Stimulated activated CD4-positive, alpha-beta T cell treated with anti-CD3 and anti-CD28 coated beads, Interleukin-4, amount 100 ng/mL, for 4 hours (primary cell): ENCODE data around the gene COL20A1.

Experiments used
- DNase-seq, 2 experiments: peaks; one replicate each; pipeline ENCODE4 v3.0.0-alpha.2; 2020

Gene COL20A1

DNA sequence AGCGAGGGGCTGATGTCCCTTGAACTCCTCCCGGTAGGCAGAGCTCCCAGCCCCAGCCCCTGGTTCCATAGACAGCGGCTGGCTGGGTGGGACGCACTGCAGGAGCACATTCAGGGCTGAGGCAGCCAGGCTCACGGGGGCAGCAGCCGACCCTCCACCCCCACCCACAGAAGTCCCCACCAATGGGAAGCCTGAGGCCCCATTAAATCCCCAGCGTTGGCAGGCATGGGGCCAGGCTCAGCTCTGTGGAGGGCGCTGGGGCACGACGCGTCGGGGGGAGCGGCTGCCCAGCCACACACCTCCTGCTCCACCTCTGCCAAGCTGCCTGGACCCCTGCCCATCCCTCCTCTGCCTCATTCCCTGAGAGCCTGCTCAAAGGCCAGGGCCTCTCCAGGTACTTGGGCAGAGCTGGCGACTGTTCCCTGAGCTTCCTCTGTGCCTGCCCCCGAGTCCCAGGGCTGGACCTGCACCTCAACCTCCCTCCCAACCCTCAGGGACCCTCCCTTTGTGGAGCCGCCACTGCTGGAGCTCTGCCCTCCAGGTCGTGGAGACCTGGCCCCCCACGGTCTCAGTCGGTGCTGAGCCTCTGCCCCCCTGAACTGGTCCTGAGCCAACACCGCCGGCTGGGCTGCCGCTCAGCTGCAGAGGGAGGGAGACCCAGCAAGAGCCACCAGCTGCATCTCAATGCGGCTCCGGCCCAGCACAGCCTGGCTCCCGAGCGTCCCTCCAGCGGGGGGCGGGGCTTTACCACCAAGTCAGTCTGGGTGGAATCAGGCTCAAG lies 59.0 kb downstream of the COL20A1 start:
- DNase-seq = no peak

DNA sequence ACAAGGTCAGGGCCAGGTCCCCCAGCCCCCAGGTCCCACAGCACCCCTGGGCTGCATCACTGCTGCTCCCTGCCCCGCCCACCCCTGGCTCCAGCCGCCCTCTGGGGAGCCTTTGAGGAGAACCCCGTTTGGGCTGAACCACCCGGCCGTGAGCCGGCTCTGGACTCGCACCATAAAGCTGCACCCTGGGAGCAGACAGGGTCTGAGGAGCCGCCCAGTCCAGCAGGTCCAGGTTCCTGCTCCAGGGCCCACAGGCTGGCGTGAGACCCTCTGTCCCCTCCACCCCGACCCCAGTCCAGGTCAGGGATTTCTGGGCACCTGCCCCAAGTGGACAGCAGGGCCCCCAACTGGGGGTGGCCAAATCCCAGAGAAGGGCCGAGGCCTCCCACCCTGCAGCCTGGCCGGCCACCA lies 59.8 kb downstream of the COL20A1 start:
- no peak for DNase-seq

DNA sequence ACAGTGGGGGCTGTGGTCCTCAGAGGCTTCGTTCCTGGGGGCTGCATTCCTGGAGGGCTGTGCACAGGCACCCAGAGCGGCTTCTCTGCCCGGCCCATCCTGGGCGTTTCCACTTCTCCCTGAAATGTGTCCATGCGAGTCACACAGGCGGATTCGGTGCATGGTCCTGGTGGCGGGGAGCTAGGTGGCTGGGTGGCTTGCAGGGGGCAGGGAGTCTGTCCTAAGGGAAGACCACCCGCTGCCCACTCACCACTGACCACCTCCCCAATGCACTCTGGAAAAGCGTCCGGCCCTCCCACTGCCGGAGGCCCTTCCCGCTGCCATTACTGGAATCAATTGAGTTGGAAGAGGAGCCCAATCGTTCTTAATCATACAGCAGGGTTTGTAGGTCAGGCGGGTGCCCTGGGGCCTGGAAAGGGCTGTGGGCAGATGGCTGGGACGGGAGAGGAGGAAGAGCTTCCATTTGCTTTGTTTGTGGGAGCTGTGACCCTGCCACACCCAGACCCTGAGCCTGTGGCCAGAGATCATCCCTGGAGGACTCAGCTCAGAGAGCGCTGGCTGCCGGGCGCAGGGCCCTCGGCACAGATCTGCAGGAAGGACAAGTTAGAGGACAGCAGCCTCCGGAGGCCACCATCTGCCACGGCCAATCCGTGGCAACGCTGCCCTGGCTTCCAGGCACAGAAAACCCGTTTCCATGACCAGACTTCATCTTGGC lies 61.8 kb downstream of the COL20A1 start:
- DNase-seq = no peak

DNA sequence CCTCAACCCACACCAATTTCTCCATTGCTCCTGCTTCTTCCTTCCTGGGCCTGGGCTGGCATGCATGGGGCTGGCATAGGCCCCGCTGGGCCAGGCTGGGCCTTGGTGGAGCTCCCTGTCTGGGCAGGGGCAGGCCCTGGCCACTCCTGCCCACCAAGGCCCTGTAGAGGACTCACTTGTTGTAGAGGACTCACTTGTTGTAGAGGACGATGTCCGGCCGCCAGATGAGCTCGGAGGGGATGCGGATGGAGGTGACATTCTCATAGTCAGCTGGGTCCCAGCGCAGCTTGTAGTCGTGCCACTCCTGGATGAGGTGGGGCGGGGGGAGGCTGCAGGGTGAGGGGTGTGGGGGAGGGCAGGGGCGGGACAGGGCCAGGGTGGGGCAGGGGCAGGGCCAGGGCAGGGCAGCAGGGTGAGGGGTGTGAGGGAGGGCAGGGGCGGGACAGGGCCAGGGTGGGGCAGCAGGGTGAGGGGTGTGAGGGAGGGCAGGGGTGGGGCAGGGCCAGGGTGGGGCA lies 62.9 kb downstream of the COL20A1 start:
- DNase-seq = no peak

DNA sequence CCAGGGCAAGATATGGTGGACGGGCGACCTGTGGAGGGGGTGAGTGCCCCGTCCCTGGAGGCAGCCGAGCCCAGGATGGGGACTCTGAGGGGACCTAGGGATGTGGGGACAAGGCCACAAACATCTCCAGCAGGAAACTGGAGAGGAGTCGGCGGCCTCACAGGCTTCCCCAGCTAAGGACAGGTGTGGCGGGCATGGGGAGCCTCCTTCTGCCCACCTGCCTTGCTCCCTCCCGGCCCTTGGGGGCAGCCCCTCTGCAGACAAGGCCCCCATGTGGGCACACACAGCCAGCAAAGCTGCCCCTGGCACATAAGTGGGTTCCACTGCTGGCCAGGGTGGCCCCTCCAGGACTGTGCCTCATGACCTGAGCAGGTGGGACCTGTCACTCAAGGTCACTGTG lies 63.5 kb downstream of the COL20A1 start:
- DNase-seq = no peak

DNA sequence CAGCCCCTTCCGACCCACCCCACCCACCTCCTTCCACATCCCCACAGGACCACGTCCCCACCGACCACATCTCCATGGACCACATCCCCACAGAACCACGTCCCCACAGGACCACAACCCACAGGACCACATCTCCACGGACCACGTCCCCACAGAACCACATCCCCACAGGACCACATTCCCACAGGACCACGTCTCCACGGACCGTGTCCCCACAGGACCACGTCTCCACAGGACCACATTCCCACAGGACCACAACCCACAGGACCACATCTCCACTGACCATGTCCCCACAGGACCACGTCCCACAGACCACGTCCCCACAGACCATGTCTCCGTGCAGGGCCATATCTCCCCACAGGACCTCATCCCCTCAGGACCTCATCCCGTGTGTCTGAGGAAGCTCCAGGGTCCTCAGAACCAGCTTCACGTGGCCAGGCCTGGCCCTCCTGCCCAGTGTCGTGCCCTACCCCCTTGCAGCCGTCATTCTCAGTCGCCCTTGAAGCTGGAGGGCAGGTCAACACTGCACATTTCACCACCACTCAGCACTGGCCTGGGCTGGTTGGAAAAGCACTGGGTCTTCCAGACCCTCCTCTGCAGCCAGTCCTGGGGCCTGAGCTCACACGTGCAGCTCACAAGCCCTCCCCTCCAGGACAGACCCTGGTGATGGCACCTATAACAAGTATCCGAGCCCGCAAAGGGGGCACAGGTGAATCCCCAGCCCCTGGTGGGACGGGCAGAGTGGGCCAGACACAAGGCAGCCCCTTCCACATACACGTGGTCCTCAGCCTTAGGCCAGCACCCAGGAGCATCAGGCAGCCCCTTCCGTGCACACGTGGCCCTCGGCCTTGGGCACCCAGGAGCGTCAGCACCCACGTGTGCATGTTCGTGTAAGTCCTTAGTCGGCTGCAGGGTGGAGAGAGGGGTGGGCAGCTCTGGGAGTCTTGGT lies 64.2 kb downstream of the COL20A1 start:
- no peak for DNase-seq

DNA sequence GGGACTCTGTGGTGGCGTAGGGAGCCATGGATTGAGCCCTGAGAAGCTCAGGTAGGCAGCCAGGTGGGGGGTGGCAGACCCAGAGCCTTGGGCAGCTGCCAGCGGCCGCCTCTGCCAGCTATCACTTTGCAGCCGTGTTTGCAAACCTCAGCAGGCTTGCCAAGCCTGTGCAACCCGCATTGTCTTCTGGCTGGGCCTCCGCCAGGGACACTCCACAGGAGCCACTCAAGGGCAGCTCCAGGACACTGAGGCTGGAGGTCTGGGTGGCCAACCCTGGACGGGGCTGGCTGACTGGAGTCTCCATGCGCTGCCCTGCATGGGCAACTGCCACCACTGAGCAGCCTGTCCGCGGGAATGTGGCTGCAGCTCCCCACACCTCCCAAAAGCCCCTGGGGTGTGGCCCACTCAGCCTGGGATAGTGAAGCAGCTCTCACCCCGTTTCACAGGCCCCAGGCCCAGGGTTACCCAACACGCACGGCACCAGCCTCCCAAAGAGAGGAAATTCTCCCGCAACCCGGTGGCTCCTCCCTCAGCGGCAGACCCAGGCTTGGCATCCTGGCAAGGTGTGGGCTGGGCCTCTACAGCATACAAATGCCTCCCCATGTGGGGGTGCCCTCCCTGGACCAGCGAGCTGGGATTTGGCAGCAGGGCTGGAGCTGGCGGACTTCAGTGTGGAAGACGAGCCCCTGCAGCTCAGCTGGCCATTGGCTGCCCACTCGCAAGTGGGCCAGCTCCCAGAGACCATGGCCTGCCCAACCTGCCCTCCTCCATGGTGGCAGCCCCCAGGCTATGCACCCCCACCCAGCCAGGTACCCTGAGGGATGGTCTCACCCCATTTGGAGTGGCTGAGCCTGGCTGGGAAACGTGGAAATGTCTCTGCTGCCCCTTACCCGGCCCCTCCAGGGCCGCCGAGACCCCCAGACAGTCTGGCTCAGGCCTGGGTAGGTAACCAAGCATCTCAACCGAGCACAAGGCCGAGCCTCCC lies 65.2 kb downstream of the COL20A1 start:
- no peak for DNase-seq

DNA sequence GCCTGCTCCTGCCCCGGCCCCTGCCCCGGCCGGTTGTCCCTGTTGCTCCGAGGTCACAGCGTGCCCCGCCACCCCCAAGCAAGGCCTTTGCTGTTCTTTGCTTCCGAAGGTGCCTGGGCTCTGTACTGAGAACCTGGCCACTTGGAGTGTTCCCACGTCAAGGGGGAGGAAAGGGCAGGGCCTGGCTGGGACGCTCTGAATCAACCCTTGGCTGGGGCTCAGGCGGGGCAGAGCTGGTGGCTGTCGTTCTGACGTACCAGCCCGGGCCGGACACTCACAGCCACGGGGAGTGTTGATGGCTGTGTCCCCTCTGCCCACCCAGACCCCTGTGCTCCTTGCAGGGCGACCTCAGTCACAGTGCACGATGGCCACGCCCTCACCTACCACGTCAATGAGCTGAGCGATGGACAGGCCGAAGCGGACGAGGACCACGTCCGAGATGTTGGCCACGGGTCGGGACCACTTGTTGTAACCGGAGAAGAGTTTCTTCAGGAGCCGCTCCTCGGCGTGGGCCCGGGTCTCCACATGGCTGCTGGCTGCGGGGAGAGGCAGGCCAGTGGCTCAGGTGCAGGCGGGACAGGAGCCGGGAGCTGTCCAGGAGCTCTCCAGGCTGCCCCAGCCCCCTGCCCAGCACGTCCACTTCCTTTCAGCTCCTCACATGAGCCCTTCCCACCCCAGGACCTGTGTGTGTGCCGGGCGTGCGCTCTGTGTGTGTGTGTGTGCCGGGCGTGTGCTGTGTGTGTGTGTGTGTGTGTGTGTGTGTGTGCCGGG lies 66.4 kb downstream of the COL20A1 start:
- no peak for DNase-seq

DNA sequence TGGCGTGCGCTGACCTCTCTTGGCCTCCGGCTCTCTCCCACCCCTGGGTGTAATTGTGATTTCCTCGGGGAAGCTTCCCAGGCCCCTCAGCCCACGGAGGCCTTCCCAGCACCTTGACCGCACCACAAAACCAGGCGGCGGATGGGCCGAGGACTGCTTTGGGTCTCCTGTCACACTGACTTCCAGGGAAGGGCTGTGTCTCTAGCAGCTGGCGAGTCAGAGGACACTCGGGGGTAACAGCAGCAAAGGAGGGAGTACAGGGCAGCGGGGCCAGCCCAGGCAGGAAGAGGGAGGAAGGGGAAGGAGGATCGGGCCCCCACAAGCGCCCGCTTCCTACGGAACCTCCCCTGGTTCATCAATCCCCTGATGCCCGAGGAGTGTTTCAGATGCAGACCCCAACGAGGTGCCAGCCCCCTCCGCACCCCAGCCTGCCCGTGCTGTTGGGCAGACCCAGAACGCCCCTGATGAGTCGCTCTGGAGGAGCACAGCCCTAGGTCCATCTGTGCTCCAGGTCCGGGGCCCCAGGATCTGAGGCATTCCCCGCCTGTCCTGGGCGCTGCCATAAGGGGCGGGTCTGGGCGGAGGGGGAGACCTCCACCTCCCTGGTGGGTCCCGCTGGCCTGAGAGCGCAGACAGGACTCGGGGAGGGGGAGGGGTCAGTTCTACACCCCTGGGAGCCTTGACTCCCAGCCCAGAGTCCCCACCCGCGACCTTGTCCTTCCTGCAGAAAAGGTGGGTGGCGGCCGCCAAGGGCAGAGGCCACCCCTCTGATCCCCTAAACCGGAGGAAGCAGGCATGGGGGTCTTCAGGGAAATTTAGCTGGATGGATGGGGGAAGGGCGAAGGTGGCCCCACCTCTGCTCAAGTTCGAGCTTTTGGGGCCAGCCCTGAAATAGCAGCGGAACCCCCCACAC lies 67.2 kb downstream of the COL20A1 start:
- no peak for DNase-seq

DNA sequence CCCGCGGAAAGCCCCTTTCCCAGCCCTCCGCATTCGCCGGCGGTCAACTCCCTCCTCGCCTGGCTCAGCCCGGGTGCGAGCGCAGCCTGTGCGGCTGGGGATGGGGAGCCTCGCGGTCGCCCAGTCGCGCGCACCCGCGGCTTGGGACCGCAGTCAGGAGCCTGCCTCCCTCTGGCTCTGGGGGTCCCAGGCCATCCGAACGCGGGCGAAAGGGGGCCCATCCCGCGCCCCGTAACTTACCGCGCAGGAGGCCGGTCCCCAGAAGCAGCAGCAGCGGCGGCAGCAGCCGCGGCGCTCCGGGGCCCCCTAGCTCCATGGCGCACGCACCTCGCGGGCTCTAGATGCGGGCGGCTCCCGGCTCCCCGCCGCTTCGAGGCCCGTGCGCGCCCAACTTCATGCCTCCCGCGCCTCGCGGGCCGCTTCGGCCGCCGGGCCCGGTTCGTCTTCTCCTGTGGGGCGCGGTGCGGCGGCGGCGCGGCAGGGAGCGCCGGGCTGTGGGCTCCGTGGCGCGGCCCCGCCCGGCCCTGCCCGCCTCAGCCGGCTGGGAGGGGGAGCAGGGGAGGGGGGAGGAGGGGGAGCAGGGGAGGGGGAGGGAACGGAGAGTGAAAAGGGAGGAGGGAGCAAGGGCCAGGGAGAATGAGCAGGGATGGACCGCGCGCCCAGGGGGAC lies 68.0 kb downstream of the COL20A1 start, which contains the start of gene CHRNA4:
Gene CHRNA4 (minus strand): TSS at position 500 of the 669 bp plus-strand sequence. CDS start 184 bp downstream, at position 316.
- no peak for DNase-seq

DNA sequence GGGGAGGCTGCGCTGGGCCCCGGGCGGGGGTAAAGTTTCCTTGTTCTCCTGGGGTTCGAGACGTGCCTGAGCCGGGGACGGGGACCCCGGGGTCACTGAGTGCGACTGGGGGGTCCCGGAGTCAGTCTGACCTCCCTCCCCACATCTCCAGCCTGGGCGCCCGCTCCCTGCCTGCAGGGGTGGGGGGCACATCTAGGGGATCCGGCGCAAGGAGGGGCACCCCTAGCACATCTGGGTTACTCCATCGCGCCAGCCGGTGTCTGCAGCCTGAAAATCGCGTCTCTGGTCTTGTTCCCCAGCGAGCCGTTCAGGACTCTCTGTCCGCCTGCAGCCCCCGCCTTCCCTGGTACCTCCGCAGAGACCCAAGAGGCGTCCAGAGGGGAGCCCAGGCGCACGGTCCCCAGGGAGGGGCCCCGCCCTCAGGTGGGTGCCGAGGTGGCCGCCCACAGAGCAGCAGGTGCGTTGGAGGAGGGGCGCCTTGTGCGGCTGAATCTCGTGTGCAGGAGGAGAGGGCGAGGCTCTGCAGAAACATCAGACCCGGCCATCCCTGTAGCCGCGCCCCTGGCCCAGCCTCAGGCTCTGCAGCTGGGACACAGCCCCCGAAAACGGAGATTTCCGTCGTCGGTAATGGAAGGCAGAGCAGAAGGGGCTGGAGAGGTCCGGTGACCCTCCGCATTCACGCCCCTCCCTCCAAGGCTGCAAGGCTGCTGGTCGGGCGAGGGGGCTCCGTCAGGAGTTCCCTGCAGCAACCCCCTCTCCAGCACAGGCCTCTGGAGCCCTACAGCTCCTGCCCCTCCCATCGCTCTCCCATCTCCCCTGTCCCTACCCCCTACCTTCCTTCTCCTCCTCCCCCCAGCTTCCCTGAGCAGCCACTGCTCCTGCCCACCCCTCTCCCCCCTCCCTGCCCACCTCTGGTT lies 68.8 kb downstream of the COL20A1 start:
- no peak for DNase-seq

DNA sequence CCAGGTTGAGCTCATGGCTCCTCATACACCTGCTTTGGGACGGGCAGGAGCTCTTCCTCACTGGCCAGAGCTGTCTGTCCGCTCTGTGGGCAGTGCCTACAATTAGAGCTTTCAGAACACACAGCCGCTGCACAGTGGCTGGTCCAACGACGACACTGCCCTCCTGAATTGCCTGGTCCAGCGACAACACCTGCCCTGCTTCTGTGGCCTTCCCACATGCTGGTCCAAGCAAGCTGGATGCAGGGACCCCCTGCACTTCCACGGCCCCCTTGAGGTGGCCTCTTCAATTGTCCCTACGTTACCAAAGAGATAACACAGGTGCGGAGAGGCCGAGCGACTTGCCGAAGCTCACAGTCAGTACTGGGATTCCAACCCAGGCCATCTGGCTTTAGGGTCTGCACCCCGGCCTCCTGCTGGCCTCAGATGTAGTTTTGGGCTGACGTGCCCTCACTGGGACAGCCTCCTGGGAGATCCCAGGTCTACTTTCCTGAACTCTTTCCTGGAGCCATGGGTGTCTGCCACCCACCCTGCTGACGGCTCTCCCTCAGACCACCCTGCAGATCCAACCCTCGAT lies 69.5 kb downstream of the COL20A1 start:
- DNase-seq = no peak

DNA sequence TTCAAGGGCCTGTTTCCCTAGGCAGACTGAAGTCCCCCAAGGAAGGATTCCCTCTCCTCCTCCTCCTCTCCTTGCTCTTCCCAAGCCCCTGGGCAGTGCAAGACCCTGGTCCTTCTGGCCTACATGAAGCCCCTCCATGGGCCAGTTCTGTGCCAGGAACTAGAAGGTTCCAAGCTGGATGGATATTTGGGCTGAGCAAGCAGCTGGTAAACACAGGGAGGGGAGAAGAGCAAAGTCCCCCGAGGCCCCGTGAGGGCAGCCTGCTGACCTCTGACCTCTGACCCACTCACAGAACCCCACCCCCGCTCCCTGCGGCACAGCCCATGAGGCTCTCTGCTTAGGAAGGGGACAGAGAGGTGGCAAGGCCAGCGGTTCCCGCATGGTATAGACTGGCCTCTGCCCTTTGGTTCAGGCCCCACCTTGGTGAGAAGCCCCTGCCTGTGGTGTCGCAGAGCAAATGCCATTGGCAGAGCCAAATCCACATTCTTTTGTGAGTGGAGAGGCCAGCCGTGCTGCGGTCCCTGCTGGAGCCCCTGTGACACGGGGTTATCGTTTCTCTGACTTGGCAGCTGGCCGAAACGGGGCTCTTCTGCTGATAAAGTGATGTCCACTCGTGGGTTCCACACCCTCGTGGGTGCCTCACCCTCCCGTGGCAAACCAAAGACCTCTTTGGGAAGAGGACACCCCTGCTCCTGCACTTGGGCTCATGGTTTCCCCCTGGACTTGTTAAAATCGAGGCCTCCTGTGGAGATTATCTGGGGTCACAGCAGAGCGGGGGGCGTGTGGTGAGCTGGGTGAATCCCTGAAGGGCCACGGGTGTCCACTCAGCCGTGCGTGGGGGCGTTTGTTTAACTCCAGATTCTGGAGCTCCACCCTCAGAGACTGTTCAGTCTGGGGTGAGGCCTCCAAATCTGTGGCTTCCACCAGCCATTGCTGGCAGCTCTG lies 70.3 kb downstream of the COL20A1 start:
- DNase-seq = no peak

DNA sequence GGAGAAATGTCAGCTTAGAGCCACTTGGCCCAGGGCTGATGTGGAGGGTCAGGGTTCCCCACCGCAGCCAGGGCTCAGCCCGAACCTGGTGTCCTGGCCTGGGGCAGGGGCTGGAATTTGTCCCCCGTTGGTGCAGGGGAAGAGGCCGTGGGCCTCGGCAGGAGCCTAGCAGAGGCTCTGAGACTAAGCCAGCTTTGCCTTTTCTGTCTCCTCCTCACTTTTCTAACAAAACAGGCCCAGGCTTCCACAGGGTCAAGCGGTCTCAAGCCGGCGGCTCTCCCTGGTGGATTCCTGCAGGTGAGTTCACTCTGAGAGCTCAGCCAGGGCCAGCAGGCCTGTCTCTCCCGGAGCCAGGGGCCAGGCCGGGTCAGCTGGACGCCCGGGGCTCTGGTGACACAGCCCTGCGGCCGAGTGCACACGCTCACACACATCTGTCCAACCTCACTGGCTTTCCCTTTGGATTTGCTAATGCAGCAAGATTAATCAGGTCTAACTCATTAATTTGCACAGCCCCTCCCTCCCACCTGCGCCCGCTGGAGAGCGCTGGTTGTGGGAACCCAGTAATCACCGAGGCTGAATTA lies 71.1 kb downstream of the COL20A1 start:
- DNase-seq = no peak

DNA sequence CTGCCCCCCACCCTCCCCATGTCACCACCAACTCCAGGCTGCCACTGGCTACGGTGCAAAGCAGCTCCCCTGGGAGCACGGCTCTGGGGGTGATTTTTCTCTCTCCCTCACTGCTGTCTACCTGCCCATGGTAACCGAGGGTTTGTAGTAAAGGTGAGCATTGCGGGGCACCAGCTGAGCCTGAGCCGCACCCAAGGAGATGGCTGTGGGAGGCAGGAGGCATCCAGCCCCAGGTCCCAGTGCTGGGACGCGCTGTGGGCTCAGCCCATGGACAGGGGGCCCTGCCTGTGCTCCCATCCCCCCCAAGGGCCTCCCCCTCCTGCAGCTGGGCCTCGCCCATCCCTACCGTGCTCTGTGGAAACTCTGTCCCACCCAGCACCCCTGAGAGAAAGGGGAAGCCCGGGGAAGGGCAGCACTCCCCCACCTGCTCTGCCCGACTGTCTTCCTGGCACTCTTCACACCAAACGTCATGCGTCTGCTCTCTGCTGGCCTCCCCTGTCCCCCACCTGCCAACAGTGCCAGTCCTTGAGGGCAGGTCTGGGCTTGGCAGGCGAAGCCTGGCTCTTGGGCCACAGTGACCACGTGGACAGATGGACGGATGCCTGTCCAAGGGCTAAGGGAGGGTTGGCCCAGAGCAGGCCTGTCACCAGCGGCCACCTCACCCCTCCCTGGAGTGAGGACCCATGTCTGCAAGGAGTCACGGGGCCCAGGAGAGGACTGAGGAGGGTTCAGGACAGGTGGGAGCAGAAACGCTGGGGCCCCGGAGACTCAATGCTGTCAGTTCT lies 72.0 kb downstream of the COL20A1 start:
- DNase-seq = no peak
